ENCODE data around the gene MYL6.

GRCh38 chr12:56198836-56199235 lies 40.7 kb downstream of the MYL6 start:
- TF ChIP-seq ESRRA (CRISPR knock-in tag; IDR thresholded peaks at IDR 0.05; ENCODE audit: borderline replicate concordance) (no peak), KAT7 (CRISPR knock-in tag; IDR thresholded peaks at IDR 0.05; ENCODE audit: borderline replicate concordance) (no peak), E2F5 (CRISPR knock-in tag; IDR thresholded peaks at IDR 0.05) (no peak), NFATC4 (CRISPR knock-in tag; IDR thresholded peaks at IDR 0.05) (no peak), GABPB1 (CRISPR knock-in tag; IDR thresholded peaks at IDR 0.05) (no peak), AFF4 (CRISPR knock-in tag; IDR thresholded peaks at IDR 0.05; ENCODE audit: borderline replicate concordance) (no peak), NR2C2 (CRISPR knock-in tag; IDR thresholded peaks at IDR 0.05) (no peak), SMAD4 (CRISPR knock-in tag; IDR thresholded peaks at IDR 0.05) (no peak), FOXK1 (CRISPR knock-in tag; IDR thresholded peaks at IDR 0.05) (no peak)
- TF ChIP-seq, protein P1, sequence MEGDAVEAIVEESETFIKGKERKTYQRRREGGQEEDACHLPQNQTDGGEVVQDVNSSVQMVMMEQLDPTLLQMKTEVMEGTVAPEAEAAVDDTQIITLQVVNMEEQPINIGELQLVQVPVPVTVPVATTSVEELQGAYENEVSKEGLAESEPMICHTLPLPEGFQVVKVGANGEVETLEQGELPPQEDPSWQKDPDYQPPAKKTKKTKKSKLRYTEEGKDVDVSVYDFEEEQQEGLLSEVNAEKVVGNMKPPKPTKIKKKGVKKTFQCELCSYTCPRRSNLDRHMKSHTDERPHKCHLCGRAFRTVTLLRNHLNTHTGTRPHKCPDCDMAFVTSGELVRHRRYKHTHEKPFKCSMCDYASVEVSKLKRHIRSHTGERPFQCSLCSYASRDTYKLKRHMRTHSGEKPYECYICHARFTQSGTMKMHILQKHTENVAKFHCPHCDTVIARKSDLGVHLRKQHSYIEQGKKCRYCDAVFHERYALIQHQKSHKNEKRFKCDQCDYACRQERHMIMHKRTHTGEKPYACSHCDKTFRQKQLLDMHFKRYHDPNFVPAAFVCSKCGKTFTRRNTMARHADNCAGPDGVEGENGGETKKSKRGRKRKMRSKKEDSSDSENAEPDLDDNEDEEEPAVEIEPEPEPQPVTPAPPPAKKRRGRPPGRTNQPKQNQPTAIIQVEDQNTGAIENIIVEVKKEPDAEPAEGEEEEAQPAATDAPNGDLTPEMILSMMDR (IDR thresholded peaks at IDR 0.05), result no peak
